GM18498 (cell line): ENCODE results near the gene DUXB.

Source experiments
- ATAC-seq: cut with Tn5 transposase; IDR thresholded peaks from one replicate; pipeline ENCODE4 v1.9.1; 2021; ENCODE audit warnings: mild to moderate bottlenecking, moderate library complexity; ENCODE audit not compliant: unreplicated experiment

The DUXB gene

DNA sequence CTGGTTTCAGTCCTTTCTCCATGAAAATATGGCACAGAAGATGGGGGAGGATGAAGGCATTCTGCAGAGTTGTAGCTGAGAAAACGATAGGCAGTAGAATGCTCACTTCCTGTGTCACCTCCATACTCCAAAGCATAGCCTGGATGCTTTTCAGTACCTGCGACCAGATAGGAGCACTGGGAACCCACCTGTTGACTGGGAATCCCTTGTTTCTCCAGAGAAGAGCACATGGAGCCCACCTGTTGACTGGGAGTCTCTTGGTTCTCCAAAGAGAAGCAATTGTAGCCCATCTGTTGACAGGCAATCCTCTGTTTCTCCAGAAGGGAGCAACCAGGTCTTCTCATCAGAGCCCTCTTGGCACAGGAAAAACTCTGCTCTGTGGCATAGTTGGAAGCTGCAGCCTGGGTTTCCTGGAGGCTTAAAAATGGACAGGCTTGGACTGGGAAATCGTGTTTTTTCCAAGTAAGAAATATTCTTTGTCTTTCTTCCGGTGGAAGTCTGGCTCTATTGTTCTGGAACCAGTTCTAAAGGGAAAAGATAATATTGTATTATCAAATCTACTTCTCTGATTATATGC lies 40.4 kb downstream of the DUXB start:
- ATAC-seq, result no peak

DNA sequence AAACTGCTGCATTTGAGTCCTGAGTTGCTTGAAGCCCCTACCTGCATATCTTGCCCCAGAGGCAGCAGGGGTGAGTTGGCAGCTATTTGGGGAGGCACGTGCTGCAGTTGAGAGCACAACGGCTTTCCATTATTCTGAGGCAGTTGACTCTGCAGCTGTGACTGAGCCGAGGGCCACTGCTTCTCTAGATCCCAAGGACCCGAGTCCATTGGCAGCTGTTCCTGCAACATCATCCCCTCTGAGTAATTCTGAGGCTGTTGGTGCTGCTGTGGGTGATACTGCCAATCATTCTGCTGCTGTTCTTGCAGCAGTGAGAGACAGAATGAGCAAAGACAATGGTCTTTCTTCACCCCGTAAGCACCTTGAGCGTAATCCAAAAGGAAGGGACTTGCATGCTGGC lies 40.9 kb downstream of the DUXB start:
- no peak for ATAC-seq

DNA sequence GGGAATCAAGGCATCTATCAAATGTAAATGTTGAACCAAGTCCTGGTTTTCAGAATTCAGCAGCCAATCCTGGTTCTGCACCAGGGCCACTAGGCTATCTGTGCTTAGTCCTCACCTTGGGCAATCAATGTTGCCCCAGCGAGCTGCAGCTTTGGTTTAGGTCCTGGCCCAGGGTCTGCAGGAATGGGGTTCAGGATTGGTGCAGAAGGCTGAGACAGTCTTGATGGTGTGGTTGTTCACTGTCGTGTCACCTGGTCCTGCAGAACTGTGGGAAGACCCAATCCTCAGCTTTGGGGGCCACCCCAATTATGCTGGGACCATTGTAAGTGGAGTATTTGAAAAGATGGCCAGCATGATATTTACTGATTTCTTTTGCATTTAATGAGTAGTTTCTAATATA lies 43.1 kb downstream of the DUXB start:
- ATAC-seq, result no peak

DNA sequence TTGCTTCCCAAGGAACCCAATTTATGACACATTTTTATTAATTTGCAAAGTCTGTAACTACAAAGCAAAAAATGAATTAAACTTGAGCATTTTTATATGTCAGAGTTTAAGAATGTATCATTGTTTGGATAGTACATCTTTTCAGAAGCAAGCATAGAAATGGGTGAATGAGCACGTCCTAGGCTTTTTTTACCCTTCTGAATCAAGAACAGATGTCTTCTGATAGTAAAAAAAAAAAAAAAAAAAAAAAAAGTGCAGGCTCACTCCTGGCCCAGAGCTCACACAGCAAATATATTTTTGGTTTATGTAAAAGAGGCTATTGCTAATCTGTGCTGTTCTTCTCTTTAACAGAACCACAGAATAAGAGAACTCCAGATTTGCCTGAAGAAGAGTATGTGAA lies 47.3 kb downstream of the DUXB start:
- ATAC-seq, result no peak

DNA sequence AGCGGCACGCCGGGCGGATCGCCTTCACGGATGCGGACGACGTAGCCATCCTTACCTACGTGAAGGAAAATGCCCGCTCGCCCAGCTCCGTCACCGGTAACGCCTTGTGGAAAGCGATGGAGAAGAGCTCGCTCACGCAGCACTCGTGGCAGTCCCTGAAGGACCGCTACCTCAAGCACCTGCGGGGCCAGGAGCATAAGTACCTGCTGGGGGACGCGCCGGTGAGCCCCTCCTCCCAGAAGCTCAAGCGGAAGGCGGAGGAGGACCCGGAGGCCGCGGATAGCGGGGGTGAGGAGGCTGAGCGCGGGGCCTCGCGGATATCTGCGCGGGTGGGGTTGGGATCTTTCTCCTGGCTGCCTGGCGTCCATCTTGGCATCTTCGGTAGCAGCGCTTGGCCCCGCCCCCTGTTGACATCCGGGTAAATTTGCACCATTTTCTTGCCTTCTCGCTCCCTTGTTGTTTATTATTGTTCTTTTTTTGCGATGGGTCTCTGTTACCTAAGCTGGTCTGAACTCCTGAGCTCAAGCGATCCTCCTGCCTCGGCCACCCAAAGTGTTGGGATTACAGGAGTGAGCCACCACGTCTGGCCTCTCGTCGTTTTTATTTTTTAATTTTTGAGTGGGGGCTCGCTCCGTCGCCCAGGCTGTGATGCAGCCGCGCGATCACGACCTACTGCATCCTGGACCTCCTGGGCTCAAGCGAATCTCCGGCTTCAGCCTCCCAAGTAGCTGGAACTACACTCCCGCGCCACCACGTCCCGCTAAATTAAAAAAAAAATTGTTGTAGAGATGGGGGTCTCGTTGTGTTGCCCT lies 52.8 kb downstream of the DUXB start:
- ATAC-seq, result peak; percentile 33

DNA sequence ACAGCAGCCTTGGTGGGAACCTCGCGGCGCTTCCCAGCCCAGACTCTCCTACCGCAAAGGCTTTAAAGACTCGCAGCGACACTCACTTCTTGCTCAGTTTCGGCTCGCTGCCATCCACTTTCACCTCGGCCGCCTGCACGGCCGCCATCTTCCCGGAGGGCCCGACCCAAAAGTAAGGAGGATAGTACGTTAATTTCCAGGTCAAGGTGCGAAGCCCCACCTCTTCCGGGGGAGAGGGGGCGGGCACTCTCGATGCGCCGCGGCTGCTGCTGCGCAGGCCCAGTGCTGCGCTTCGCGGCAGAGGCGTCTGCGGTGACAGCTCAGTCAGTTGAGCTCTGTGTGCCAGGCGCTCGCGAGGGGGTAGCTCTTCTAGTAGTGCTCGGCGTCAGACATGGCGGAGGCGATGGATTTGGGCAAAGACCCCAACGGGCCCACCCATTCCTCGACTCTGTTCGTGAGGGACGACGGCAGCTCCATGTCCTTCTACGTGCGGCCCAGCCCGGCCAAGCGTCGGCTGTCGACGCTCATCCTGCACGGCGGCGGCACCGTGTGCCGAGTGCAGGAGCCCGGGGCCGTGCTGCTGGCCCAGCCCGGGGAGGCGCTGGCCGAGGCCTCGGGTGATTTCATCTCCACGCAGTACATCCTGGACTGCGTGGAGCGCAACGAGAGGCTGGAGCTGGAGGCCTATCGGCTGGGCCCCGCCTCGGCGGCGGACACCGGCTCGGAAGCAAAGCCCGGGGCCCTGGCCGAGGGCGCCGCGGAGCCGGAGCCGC lies 53.6 kb downstream of the DUXB start, which contains the start of the genes KARS1 and TERF2IP:
TSS of gene KARS1 (minus strand) at position 174 of the 773 bp plus-strand sequence. CDS start at position 148, 26 bp downstream.
TSS of gene TERF2IP (plus strand) at position 282 of the 773 bp plus-strand sequence. CDS start at position 392, 110 bp downstream.
- peak; percentile 88 for ATAC-seq

DNA sequence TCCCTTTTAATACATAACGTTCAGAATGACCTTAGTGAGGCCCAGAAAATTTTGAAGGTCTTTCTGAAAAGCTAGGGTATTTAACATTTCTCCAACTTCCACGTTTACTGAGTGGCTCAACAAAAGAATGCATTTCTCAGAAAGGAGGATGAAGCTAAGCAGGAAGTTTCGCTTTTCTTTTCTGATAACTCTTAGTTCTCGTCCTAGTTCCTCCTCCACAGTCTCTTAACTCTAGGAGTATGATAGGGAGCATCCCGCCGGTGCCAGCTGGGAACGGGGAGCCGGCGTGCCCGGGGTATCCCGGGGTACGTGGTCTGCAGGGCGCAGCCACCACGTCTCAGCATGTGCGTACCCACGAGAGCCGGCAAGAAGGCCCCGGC lies 54.2 kb downstream of the DUXB start:
- ATAC-seq, result peak; percentile 26

DNA sequence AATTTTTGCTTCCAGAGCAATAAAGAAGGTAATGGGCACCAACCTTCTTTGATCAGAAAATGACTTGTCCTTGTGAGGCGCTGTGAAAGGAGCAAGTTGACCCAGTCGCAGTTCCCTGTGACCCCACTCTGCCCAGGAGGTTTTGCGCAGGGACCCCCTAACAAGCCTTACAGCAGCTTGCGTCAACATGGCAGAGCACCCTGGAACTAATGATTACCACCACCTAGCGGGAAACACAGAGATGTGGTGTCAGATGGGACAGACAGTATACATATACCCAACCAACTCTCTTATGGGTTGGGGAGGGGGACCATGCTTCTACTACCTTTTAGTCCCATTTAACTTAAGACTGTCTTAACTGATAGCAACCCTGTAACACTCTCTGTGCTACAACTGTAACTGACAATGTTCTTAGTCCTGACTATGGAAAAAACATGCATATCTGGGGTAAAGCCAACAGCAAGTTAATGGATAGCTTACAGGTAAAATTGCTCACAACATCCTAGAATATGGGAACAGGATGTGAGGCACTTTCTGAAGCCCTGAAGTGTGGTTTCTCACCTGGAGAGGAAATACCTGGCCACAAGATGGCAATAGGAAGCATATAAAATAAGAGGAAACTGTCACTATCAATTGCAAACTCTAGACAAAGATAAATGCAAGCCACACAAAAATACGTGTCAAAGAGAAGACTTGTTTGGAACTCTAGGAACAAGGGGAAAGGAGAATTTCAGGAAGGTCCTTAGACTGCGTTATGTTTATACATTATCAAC lies 56.8 kb downstream of the DUXB start:
- ATAC-seq, result no peak
